Natural killer cell treated with Interleukin-12 subunit alpha and Interleukin-12 subunit beta and Interleukin-15 and Interleukin-18, amount 100 ng/mL, for 72 hours (primary cell): ENCODE results near the gene CACNA1G. TPM values are rescaled to one million over a fixed set of nuclear protein-coding genes. Genes with fewer than 3 reads are reported as not detected.
A peak's percentile ranks its signal among the peaks of the same experiment; 100 is the strongest.

ENCODE experiments used
- ATAC-seq, 2 donors: fragments of 150-1000 bp; cut with Tn5 transposase in 1 of 2; sonication (Bioruptor Pico), chemical (Tn5 transposase) in 1 of 2; 2 replicates each; pipeline ENCODE4 v1.10.0; 2021
- DNase-seq: peaks from one replicate; pipeline ENCODE4 v3.0.0; 2022; ENCODE audit warnings: low spot score
- H3K27ac Mint-ChIP-seq, 2 donors: 1 replicate in 1 of 2; 2 replicates in 1 of 2; pipeline ENCODE4 v1.8.0; 2022; ENCODE audit warnings: mixed read lengths in 2 of 2, mild to moderate bottlenecking in 1 of 2, moderate library complexity in 1 of 2
- H3K27me3 Mint-ChIP-seq, 2 donors: 1 replicate in 1 of 2; 2 replicates in 1 of 2; pipeline ENCODE4 v1.8.0; 2022; ENCODE audit warnings: mixed read lengths in 2 of 2
- H3K36me3 Mint-ChIP-seq: one replicate; pipeline ENCODE4 v1.8.0; 2022; ENCODE audit warnings: mixed read lengths
- H3K4me1 Mint-ChIP-seq, 2 donors: 1 replicate in 1 of 2; 2 replicates in 1 of 2; pipeline ENCODE4 v1.8.0; 2022; ENCODE audit warnings: low read depth in 2 of 2, mixed read lengths in 2 of 2, mild to moderate bottlenecking in 1 of 2
- H3K4me3 Mint-ChIP-seq: one replicate; pipeline ENCODE4 v1.8.0; 2022; ENCODE audit warnings: mixed read lengths
- H3K9me3 Mint-ChIP-seq: 2 replicates; pipeline ENCODE4 v1.8.0; 2022; ENCODE audit warnings: mixed read lengths
- total RNA-seq, 2 donors: library from RNA; stranded (reverse); gene quantifications; one replicate each; pipeline ENCODE4 v1.2.3, GENCODE V29; 2022

CACNA1G gene
- total RNA-seq, 2 donors from 2014 or later, result not detected

DNA sequence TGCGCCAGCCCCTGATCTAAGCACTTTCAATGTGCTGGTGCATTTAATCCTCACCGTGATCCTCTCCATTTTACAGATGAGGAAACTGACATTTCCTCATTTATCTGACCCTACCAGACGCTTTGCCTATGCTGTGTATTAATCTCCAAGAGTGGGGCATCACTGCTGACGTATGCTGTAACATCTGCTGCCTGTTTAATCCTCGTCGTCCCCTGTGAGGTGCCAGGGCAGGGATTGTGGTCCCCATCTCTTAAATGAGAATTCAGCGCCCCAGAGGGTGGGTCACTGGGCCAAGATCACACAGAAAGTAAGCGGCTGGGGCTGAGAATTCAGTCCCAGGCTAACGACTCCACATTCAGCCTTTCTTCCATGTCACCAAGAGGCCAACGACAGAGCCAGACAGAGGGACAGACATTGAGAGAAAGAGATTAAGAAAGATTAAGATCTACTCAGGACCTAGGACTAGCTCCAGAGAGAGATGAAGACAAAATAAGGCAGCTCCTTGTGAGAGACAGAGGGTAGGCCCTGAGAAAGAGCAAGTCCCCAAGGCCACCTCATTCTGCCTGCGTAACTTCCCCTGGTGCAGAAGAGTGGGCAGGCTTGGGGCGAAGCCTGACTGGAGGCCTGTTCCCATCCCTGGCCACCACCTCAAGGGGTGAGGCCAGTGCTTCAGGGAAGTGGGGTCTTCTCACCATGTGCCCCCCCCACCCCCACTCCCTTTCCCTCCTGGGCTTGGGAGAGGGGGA is 13.5 kb downstream of the CACNA1G start:
- no peak overlapping the region for H3K4me3 Mint-ChIP-seq
- H3K27me3 Mint-ChIP-seq, result peaks cover 11 to 19% of the 10 kb centered on the region in 2 donors
- ATAC-seq (no peak), DNase-seq (no peak)
- H3K27ac Mint-ChIP-seq, result no peak overlapping the region
- no peaks in the 10 kb centered on the region for H3K36me3 Mint-ChIP-seq
- no peaks in the 10 kb centered on the region for H3K9me3 Mint-ChIP-seq
- H3K4me1 Mint-ChIP-seq, result no peaks in the 10 kb centered on the region

DNA sequence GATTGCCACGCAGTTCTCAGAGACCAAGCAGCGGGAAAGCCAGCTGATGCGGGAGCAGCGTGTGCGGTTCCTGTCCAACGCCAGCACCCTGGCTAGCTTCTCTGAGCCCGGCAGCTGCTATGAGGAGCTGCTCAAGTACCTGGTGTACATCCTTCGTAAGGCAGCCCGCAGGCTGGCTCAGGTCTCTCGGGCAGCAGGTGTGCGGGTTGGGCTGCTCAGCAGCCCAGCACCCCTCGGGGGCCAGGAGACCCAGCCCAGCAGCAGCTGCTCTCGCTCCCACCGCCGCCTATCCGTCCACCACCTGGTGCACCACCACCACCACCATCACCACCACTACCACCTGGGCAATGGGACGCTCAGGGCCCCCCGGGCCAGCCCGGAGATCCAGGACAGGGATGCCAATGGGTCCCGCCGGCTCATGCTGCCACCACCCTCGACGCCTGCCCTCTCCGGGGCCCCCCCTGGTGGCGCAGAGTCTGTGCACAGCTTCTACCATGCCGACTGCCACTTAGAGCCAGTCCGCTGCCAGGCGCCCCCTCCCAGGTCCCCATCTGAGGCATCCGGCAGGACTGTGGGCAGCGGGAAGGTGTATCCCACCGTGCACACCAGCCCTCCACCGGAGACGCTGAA is 15.2 kb downstream of the CACNA1G start:
- Mint-ChIP-seq H3K4me3 (no peak overlapping the region), H3K27ac (no peak overlapping the region), H3K36me3 (no peaks in the 10 kb centered on the region), H3K4me1 (no peaks in the 10 kb centered on the region), H3K27me3 (peaks cover 11 to 19% of the 10 kb centered on the region in 2 donors), H3K9me3 (no peaks in the 10 kb centered on the region)
- ATAC-seq, result peak in 1 of 2 donors; percentile 8
- DNase-seq, result no peak

GRCh38 chr17:50576864-50577263 is 16.3 kb downstream of the CACNA1G start:
- Mint-ChIP-seq H3K36me3 (no peaks in the 10 kb centered on the region), H3K27me3 (peaks cover 10 to 13% of the 10 kb centered on the region in 2 donors), H3K27ac (no peak overlapping the region), H3K4me1 (no peaks in the 10 kb centered on the region), H3K9me3 (no peaks in the 10 kb centered on the region), H3K4me3 (no peak overlapping the region)
- no peak for ATAC-seq
- DNase-seq, result no peak

DNA sequence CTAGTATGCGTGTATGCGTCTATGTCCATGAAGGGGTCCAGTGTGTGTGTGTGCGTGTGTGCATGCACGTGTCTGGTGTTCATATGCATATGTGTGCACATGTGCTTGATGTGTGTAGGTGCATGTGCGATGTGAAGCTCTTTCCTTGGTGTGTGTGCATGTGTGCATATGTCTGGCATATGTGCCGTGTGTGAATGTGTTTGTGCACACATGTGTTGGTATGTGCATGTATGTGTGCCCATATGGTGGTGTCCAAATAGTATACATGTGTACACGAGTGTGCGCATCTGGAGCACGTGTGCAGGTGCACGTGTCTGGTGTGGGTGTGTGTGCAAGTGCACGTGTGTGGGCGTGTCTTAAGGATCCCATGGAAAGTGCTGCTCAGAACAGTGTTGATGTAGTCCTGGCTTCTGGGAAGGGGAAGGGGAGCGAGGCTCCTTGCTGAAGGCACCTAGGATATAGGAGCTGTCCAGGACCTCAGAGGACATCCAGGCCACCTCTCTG is 17.0 kb downstream of the CACNA1G start:
- Mint-ChIP-seq H3K27ac (no peak overlapping the region), H3K9me3 (no peaks in the 10 kb centered on the region), H3K36me3 (no peaks in the 10 kb centered on the region), H3K4me3 (no peak overlapping the region), H3K27me3 (peaks cover 7 to 13% of the 10 kb centered on the region in 2 donors), H3K4me1 (no peaks in the 10 kb centered on the region)
- ATAC-seq, result no peak
- DNase-seq, result no peak

- peaks cover 7 to 13% of the 10 kb centered on the region in 2 donors for H3K27me3 Mint-ChIP-seq
- H3K36me3 Mint-ChIP-seq, result no peaks in the 10 kb centered on the region
- ATAC-seq (no peak), DNase-seq (no peak)
- no peak overlapping the region for H3K27ac Mint-ChIP-seq
- H3K4me1 Mint-ChIP-seq, result no peaks in the 10 kb centered on the region
- H3K4me3 Mint-ChIP-seq, result no peak overlapping the region
- H3K9me3 Mint-ChIP-seq, result no peaks in the 10 kb centered on the region
Measured at GRCh38 chr17:50578173-50578572, 17.7 kb downstream of the CACNA1G start.

DNA sequence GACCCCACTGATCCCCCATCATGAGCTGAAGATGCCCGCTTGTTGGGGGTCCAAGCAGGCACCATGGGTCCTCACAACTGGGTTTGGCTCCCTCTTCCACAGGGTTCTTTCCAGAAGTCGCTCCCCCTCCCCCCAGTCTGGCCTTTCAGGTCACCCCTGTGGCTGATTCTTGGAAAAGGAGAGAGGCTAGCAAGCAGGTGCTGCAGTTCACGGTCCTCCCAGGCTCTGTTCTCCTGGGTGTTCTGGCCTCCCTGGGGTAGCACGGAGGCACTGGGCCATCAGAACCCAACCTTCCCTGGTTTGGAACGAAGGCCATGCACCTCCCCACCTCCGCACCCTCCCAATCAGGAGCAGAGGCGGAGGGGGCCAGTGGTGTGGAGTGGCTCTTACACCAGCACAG is 18.9 kb downstream of the CACNA1G start:
- Mint-ChIP-seq H3K27me3 (peaks cover 16 to 19% of the 10 kb centered on the region in 2 donors), H3K36me3 (no peaks in the 10 kb centered on the region), H3K9me3 (no peaks in the 10 kb centered on the region), H3K4me1 (no peaks in the 10 kb centered on the region), H3K27ac (no peak overlapping the region), H3K4me3 (no peak overlapping the region)
- ATAC-seq (no peak), DNase-seq (no peak)

GRCh38 chr17:50580646-50581045 is 20.1 kb downstream of the CACNA1G start:
- no peak overlapping the region for H3K27ac Mint-ChIP-seq
- no peaks in the 10 kb centered on the region for H3K4me1 Mint-ChIP-seq
- ATAC-seq (no peak), DNase-seq (no peak)
- no peaks in the 10 kb centered on the region for H3K9me3 Mint-ChIP-seq
- H3K4me3 Mint-ChIP-seq, result no peak overlapping the region
- peaks cover 16 to 19% of the 10 kb centered on the region in 2 donors for H3K27me3 Mint-ChIP-seq
- H3K36me3 Mint-ChIP-seq, result no peaks in the 10 kb centered on the region

- Mint-ChIP-seq H3K9me3 (no peaks in the 10 kb centered on the region), H3K36me3 (no peaks in the 10 kb centered on the region), H3K4me1 (no peaks in the 10 kb centered on the region), H3K4me3 (no peak overlapping the region), H3K27ac (no peak overlapping the region), H3K27me3 (peaks cover 16 to 19% of the 10 kb centered on the region in 2 donors)
- no peak for DNase-seq
- no peak for ATAC-seq
Measured at GRCh38 chr17:50581316-50581715, 20.8 kb downstream of the CACNA1G start.

GRCh38 chr17:50582741-50583140 is 22.2 kb downstream of the CACNA1G start:
- no peaks in the 10 kb centered on the region for H3K4me1 Mint-ChIP-seq
- no peak overlapping the region for H3K27ac Mint-ChIP-seq
- H3K4me3 Mint-ChIP-seq, result no peak overlapping the region
- no peaks in the 10 kb centered on the region for H3K9me3 Mint-ChIP-seq
- DNase-seq (no peak), ATAC-seq (no peak)
- no peaks in the 10 kb centered on the region for H3K36me3 Mint-ChIP-seq
- peaks cover 14 to 16% of the 10 kb centered on the region in 2 donors for H3K27me3 Mint-ChIP-seq

DNA sequence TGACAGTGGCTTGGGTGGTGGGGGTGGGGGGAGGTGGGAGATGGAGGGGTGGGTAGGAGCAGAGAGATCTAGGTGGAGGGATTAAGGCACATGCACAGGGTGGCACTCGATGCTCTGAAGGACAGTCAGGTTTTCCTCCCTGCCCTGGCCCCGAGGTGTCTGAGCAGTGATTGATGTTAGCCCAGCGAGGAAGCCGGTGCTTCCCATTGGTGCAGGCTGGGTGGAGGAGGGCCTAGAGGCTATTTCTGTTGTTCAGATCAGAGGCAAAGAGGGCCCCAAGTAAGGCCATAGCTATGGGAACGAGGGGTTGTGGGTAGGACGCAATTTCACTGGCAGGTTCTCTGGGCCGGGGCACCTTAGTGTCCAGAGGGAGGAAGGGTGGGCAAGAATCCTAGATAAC is 23.1 kb downstream of the CACNA1G start:
- DNase-seq, result no peak
- Mint-ChIP-seq H3K9me3 (no peaks in the 10 kb centered on the region), H3K36me3 (no peaks in the 10 kb centered on the region), H3K27ac (no peak overlapping the region), H3K4me1 (no peaks in the 10 kb centered on the region), H3K27me3 (peaks cover 12 to 13% of the 10 kb centered on the region in 2 donors), H3K4me3 (no peak overlapping the region)
- no peak for ATAC-seq

- Mint-ChIP-seq H3K4me3 (no peak overlapping the region), H3K27ac (no peak overlapping the region), H3K4me1 (no peaks in the 10 kb centered on the region), H3K27me3 (peaks cover 9% of the 10 kb centered on the region in 2 donors), H3K36me3 (no peaks in the 10 kb centered on the region), H3K9me3 (no peaks in the 10 kb centered on the region)
- DNase-seq, result no peak
- no peak for ATAC-seq
Measured at GRCh38 chr17:50584116-50584515, 23.6 kb downstream of the CACNA1G start.

GRCh38 chr17:50584749-50585148 is 24.2 kb downstream of the CACNA1G start:
- no peak for ATAC-seq
- Mint-ChIP-seq H3K9me3 (no peaks in the 10 kb centered on the region), H3K4me1 (no peaks in the 10 kb centered on the region), H3K4me3 (no peak overlapping the region), H3K36me3 (no peaks in the 10 kb centered on the region), H3K27ac (no peak overlapping the region), H3K27me3 (peaks cover 9% of the 10 kb centered on the region in 2 donors)
- DNase-seq, result no peak

GRCh38 chr17:50585346-50585745 is 24.8 kb downstream of the CACNA1G start:
- Mint-ChIP-seq H3K4me3 (no peak overlapping the region), H3K36me3 (no peaks in the 10 kb centered on the region), H3K27ac (no peak overlapping the region), H3K27me3 (peaks cover 9% of the 10 kb centered on the region in 2 donors), H3K4me1 (no peaks in the 10 kb centered on the region), H3K9me3 (no peaks in the 10 kb centered on the region)
- no peak for DNase-seq
- ATAC-seq, result no peak

- Mint-ChIP-seq H3K4me3 (no peak overlapping the region), H3K4me1 (no peaks in the 10 kb centered on the region), H3K9me3 (no peaks in the 10 kb centered on the region), H3K27me3 (peaks cover 9% of the 10 kb centered on the region in 2 donors), H3K36me3 (no peaks in the 10 kb centered on the region), H3K27ac (no peak overlapping the region)
- ATAC-seq, result no peak
- no peak for DNase-seq
Measured at GRCh38 chr17:50585891-50586290, 25.4 kb downstream of the CACNA1G start.
